ENCODE measurements around the gene PRR30.

DNA sequence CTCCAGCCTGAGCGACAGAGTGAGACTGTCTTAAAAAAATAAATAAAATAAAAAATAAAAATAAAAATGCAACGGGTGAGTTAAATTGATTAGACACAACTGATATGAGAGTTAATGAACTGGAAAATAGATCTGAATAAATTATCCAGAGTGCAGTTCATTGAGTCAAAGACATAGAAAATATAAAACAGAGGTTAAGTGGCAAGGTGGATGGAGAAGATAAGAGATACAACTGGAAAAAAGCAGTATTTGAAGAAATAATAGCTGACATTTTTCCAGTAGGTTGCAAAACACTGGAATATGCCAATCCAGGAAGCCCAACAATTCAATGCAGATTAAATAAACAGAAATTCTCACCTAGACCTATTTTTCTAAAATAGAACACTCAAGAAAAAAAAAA, 31.0 kb downstream of the PRR30 start:
- TF ChIP-seq, protein P1, sequence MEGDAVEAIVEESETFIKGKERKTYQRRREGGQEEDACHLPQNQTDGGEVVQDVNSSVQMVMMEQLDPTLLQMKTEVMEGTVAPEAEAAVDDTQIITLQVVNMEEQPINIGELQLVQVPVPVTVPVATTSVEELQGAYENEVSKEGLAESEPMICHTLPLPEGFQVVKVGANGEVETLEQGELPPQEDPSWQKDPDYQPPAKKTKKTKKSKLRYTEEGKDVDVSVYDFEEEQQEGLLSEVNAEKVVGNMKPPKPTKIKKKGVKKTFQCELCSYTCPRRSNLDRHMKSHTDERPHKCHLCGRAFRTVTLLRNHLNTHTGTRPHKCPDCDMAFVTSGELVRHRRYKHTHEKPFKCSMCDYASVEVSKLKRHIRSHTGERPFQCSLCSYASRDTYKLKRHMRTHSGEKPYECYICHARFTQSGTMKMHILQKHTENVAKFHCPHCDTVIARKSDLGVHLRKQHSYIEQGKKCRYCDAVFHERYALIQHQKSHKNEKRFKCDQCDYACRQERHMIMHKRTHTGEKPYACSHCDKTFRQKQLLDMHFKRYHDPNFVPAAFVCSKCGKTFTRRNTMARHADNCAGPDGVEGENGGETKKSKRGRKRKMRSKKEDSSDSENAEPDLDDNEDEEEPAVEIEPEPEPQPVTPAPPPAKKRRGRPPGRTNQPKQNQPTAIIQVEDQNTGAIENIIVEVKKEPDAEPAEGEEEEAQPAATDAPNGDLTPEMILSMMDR (IDR thresholded peaks at IDR 0.05): no peak
- TF ChIP-seq POLR2A (IDR thresholded peaks at IDR 0.05): no peak

Measured in right lobe of liver (tissue), 4 donors.